Kidney epithelial cell (primary cell): ENCODE results near the gene SPAG16. TPM values are rescaled to one million over a fixed set of nuclear protein-coding genes. Genes with fewer than 3 reads are reported as not detected.

ENCODE experiments used
- DNase-seq: peaks from one replicate; pipeline ENCODE4 v3.0.0-alpha.2; 2010; ENCODE audit warnings: low read depth
- H3K27me3 ChIP-seq: 2 replicates; pipeline ENCODE4 v1.6.0; 2011; ENCODE audit warnings: low read length; ENCODE audit not compliant: control insufficient read depth, insufficient read depth
- H3K36me3 ChIP-seq: 2 replicates; pipeline ENCODE4 v1.5.1; 2011; ENCODE audit warnings: low read length; ENCODE audit not compliant: control insufficient read depth, insufficient read depth
- H3K4me3 ChIP-seq: 2 replicates; pipeline ENCODE4 v1.5.1; 2011; ENCODE audit warnings: low read depth, mild to moderate bottlenecking, control low read depth, low read length
- CTCF ChIP-seq: IDR thresholded peaks from 2 replicates; pipeline ENCODE4 v1.5.1; 2011; ENCODE audit warnings: mild to moderate bottlenecking, moderate library complexity, low read length, control low read depth, inconsistent platforms; ENCODE audit not compliant: insufficient read depth, poor library complexity, severe bottlenecking
- total RNA-seq: library from RNA; depleted of rRNA; stranded (reverse); fragments of >200 nt; gene quantifications from 2 replicates; pipeline ENCODE4 v1.2.3, GENCODE V29; 2015

The SPAG16 gene
- total RNA-seq, 1 donor from 2014 or later, result 16.1 TPM

GRCh38 chr2:213861638-213862037 is 577.4 kb downstream of the SPAG16 start:
- DNase-seq, result no peak
- TF ChIP-seq CTCF, result no peak
- Histone ChIP-seq H3K27me3 (no peaks in the 10 kb centered on the region), H3K36me3 (no peaks in the 10 kb centered on the region), H3K4me3 (no peak overlapping the region)

- no peak for DNase-seq
- no peak for TF ChIP-seq CTCF
- no peaks in the 10 kb centered on the region for H3K36me3 ChIP-seq
- no peak overlapping the region for H3K4me3 ChIP-seq
- no peaks in the 10 kb centered on the region for H3K27me3 ChIP-seq
Observed at GRCh38 chr2:213862407-213863076, 578.3 kb downstream of the SPAG16 start.

GRCh38 chr2:213863541-213863940 is 579.3 kb downstream of the SPAG16 start:
- H3K4me3 ChIP-seq, result no peak overlapping the region
- no peaks in the 10 kb centered on the region for H3K27me3 ChIP-seq
- no peaks in the 10 kb centered on the region for H3K36me3 ChIP-seq
- no peak for DNase-seq
- no peak for TF ChIP-seq CTCF

GRCh38 chr2:213868526-213868925 is 584.3 kb downstream of the SPAG16 start:
- Histone ChIP-seq H3K36me3 (no peaks in the 10 kb centered on the region), H3K4me3 (no peak overlapping the region), H3K27me3 (no peaks in the 10 kb centered on the region)
- DNase-seq, result no peak
- no peak for TF ChIP-seq CTCF

- no peaks in the 10 kb centered on the region for H3K27me3 ChIP-seq
- H3K36me3 ChIP-seq, result no peaks in the 10 kb centered on the region
- no peak overlapping the region for H3K4me3 ChIP-seq
- no peak for DNase-seq
- no peak for TF ChIP-seq CTCF
Observed at GRCh38 chr2:213885485-213885884, 601.2 kb downstream of the SPAG16 start.

GRCh38 chr2:213914510-213914909 is 630.2 kb downstream of the SPAG16 start:
- no peak for DNase-seq
- H3K27me3 ChIP-seq, result no peaks in the 10 kb centered on the region
- no peak for TF ChIP-seq CTCF
- no peaks in the 10 kb centered on the region for H3K36me3 ChIP-seq
- no peak overlapping the region for H3K4me3 ChIP-seq
